Upper lobe of right lung (tissue), 1 donor: ENCODE data around the gene OXNAD1. TPM values are rescaled to one million over a fixed set of nuclear protein-coding genes. Genes with fewer than 3 reads are reported as not detected.

ENCODE experiments used
- ATAC-seq: fragments of 200-7000 bp; cut with Tn5 transposase; one replicate; pipeline ENCODE4 v1.9.1; 2020; ENCODE audit warnings: mild to moderate bottlenecking, moderate library complexity
- DNase-seq: peaks from one replicate; pipeline ENCODE4 v3.0.0-alpha.2; 2020
- H3K27ac ChIP-seq: fragments of 200-600 bp; one replicate; pipeline ENCODE4 v1.8.0; 2022
- H3K27me3 ChIP-seq: fragments of 200-600 bp; one replicate; pipeline ENCODE4 v1.8.0; 2022; ENCODE audit warnings: mild to moderate bottlenecking
- H3K36me3 ChIP-seq: fragments of 200-600 bp; one replicate; pipeline ENCODE4 v1.8.0; 2022
- H3K4me1 ChIP-seq: fragments of 200-600 bp; one replicate; pipeline ENCODE4 v1.8.0; 2022
- H3K4me3 ChIP-seq: fragments of 200-600 bp; one replicate; pipeline ENCODE4 v1.8.0; 2022; ENCODE audit warnings: mild to moderate bottlenecking
- H3K9me3 ChIP-seq: fragments of 200-600 bp; one replicate; pipeline ENCODE4 v1.8.0; 2022
- CTCF ChIP-seq: fragments of 200-600 bp; IDR thresholded peaks from one replicate; pipeline ENCODE4 v1.8.0; 2022; ENCODE audit warnings: antibody characterized with exemption
- intact Hi-C: fragments of 100-400 bp; cut with DNase I; formaldehyde crosslinking; loops from one replicate; pipeline ENCODE4 v1.11.0; 2022
- total RNA-seq: library from RNA; stranded (reverse); fragmentation: NEBNext Ultra II Directional; extraction: Animal tissue kit (Norgen Biotek cat#: 25700); gene quantifications from one replicate; pipeline ENCODE4 v1.2.1, GENCODE V29; 2021
- donor health status: DM: no; HTN: yes; CAD: no; lungs with severe emphysema.

OXNAD1 gene
- total RNA-seq, 1 donor from 2014 or later: 12.8 TPM

DNA sequence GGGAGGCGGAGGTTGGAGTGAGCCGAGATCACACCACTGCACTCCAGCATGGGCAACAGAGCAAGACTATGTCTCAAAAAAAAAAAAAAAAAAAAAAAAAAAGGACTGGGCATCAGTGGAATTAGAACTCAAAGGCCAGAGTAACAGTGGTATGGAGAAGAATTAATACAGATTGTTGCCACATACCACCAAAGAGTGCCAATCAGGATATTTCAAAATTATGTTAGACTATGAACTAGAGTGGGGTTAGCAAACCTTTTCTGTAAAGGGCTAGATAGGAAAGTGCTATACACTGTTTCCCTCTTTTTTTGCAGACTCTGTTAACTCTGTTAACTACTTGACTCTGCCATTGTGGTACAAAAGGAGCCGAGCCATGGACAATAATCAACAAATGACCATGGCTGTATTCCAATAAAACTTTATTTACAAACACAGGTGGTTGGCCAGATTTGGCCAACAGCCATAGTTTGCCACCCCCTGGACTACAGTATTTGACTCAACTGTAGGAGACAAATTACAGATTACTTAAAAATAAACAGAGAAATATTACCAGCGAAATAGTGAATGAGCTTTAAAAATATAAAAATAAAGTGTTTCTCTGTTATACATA lies 28.9 kb upstream of the OXNAD1 start:
- no peak overlapping the region for H3K4me3 ChIP-seq
- no peaks in the 10 kb centered on the region for H3K9me3 ChIP-seq
- no peak overlapping the region for H3K27ac ChIP-seq
- peaks cover 6% of the 10 kb centered on the region for H3K4me1 ChIP-seq
- intact Hi-C loops: no loop called here
- no peak for TF ChIP-seq CTCF
- no peaks in the 10 kb centered on the region for H3K36me3 ChIP-seq
- H3K27me3 ChIP-seq: no peaks in the 10 kb centered on the region
- DNase-seq (no peak), ATAC-seq (no peak)

- ATAC-seq (no peak), DNase-seq (no peak)
- Histone ChIP-seq H3K36me3 (no peaks in the 10 kb centered on the region), H3K9me3 (no peaks in the 10 kb centered on the region), H3K27me3 (no peaks in the 10 kb centered on the region), H3K4me1 (peaks cover 6% of the 10 kb centered on the region), H3K27ac (no peak overlapping the region), H3K4me3 (no peak overlapping the region)
- no peak for TF ChIP-seq CTCF
- intact Hi-C loops: no loop called here
Measured at GRCh38 chr3:16236856-16237393, 28.1 kb upstream of the OXNAD1 start.

- H3K9me3 ChIP-seq: no peaks in the 10 kb centered on the region
- no peaks in the 10 kb centered on the region for H3K27me3 ChIP-seq
- intact Hi-C loops: no loop called here
- no peak overlapping the region for H3K4me3 ChIP-seq
- ATAC-seq: no peak
- peaks cover 6% of the 10 kb centered on the region for H3K4me1 ChIP-seq
- no peak for DNase-seq
- H3K27ac ChIP-seq: no peak overlapping the region
- TF ChIP-seq CTCF: no peak
- no peaks in the 10 kb centered on the region for H3K36me3 ChIP-seq
Measured at GRCh38 chr3:16239086-16239770, 25.8 kb upstream of the OXNAD1 start.

- Histone ChIP-seq H3K27me3 (no peaks in the 10 kb centered on the region), H3K4me3 (no peak overlapping the region), H3K36me3 (no peaks in the 10 kb centered on the region), H3K27ac (no peak overlapping the region), H3K4me1 (peaks cover 6% of the 10 kb centered on the region), H3K9me3 (no peaks in the 10 kb centered on the region)
- intact Hi-C loops: no loop called here
- TF ChIP-seq CTCF: no peak
- DNase-seq (no peak), ATAC-seq (no peak)
Measured at GRCh38 chr3:16239780-16240179, 25.2 kb upstream of the OXNAD1 start.

DNA sequence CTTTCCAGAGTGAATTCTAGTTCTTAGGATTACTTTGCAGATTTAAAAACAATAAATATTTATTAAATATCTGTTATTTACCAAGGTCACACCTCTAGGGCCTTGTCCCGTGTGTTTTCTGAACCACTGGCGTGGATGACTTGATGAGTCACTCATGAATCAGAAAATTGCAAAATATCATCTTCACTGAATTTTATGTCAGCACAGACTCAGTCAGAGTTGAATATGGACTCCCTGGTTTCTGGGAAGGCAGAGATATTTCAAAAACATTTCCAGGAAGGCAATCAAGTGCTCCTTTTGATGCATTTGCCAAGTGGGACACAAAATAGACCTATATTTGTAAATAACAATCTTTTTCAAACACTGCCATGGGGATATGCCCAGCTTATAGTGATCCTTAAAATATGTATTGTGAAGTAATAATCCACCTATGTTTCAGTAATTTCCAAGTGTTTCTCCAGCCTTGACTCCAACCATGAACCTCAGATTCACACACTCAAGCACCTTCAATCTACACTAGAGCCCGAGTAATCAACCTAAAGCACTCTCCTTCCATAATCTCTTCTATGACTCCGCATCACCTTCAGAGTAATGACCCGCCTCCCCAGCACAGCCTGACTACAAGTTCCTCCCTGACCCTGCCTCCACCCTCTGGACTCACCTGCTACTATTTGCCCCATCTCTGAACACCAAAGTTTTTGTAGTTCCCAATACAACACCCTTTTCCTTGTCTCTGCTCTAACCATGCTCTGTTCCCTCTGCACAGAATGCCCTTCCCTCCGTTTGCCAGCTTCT lies 24.6 kb upstream of the OXNAD1 start:
- TF ChIP-seq CTCF: no peak

More for the DNA sequence above, 24.6 kb upstream of the OXNAD1 start:
- DNase-seq: no peak
- H3K36me3 ChIP-seq: no peaks in the 10 kb centered on the region
- peaks cover 6% of the 10 kb centered on the region for H3K4me1 ChIP-seq
- no peaks in the 10 kb centered on the region for H3K27me3 ChIP-seq
- peak; percentile 53 for ATAC-seq
- no peaks in the 10 kb centered on the region for H3K9me3 ChIP-seq
- no peak overlapping the region for H3K4me3 ChIP-seq
- intact Hi-C loops: no loop called here
- no peak overlapping the region for H3K27ac ChIP-seq
